ENCODE measurements around the gene PTCSC3. TPM values are rescaled to one million over a fixed set of nuclear protein-coding genes. Genes with fewer than 3 reads are reported as not detected.

The PTCSC3 gene
- total RNA-seq (2021; ENCODE audit: unreplicated experiment) (not detected), Bru-seq, nascent RNA (percentile 3 among the genes with signal in this experiment), BruChase-seq, experiment 1, labeled RNA remaining after a 2-hour chase (not detected), BruChase-seq, experiment 2, labeled RNA remaining after a 6-hour chase (not detected)
- polyA plus RNA-seq (2012; ENCODE audit: insufficient read length) = not detected
- long read RNA-seq = 0 reads

GRCh38 chr14:36176524-36176923 lies at the start of gene PTCSC3:
PTCSC3 (minus strand) TSS chr14:36176722.
- intact Hi-C loops (cut with micrococcal nuclease; ENCODE audit: unreplicated experiment) = no loop called here
- Histone ChIP-seq H3K27ac (ENCODE audit: low read length) (no peak within 1 kb of the TSS), H3K27me3 (ENCODE audit: control insufficient read depth, insufficient read depth, low read length) (peaks cover 2% of the 10 kb centered on the region), H3K36me3 (ENCODE audit: control insufficient read depth, insufficient read depth, low read length) (no peaks in the 10 kb centered on the region), H3K4me3 (ENCODE audit: low read depth in 2 of 2, low read length in 2 of 2) (no peak within 1 kb of the TSS), H3K4me1 (ENCODE audit: control insufficient read depth, insufficient read depth, low read length) (no peaks in the 10 kb centered on the region), H3K9me3 (ENCODE audit: control insufficient read depth, insufficient read depth, low read depth, low read length) (no peaks in the 10 kb centered on the region)
- TF ChIP-seq SIN3A (IDR thresholded peaks at IDR 0.05; ENCODE audit: borderline replicate concordance, insufficient read depth, low read depth, low read length) = no peak
- no peak for TF ChIP-seq CTCF (IDR thresholded peaks at IDR 0.05)
- TF ChIP-seq POLR2AphosphoS5 (IDR thresholded peaks at IDR 0.05; ENCODE audit: low read depth, low read length) = no peak
- TF ChIP-seq REST (IDR thresholded peaks at IDR 0.05; ENCODE audit: insufficient read depth in 1 of 2, low read depth in 2 of 2, low read length in 1 of 2) = no peak
- TF ChIP-seq TCF7L2 (IDR thresholded peaks at IDR 0.05; ENCODE audit: low read depth, low read length) = no peak
- POLR2A ChIA-PET = no interaction called here
- in situ Hi-C loops (cut with HindIII; ENCODE audit: low pct_unique_long_range_greater_than_20kb, low sequenced_read_pairs) = no loop called here
- CTCF ChIA-PET = no interaction called here
- ATAC-seq = no peak
- no peak for DNase-seq (ENCODE audit: low read depth, low spot score)
- BruUV-seq (replicated peaks) = no TSS peak

GRCh38 chr14:36226164-36226563 lies 49.6 kb upstream of the PTCSC3 start:
- in situ Hi-C loops (cut with HindIII; ENCODE audit: low pct_unique_long_range_greater_than_20kb, low sequenced_read_pairs) = no loop called here
- Histone ChIP-seq H3K4me3 (ENCODE audit: low read depth in 2 of 2, low read length in 2 of 2) (no peak overlapping the region), H3K9me3 (ENCODE audit: control insufficient read depth, insufficient read depth, low read depth, low read length) (no peaks in the 10 kb centered on the region), H3K27ac (ENCODE audit: low read length) (no peak overlapping the region), H3K27me3 (ENCODE audit: control insufficient read depth, insufficient read depth, low read length) (no peaks in the 10 kb centered on the region), H3K4me1 (ENCODE audit: control insufficient read depth, insufficient read depth, low read length) (no peaks in the 10 kb centered on the region), H3K36me3 (ENCODE audit: control insufficient read depth, insufficient read depth, low read length) (no peaks in the 10 kb centered on the region)
- TF ChIP-seq CTCF (IDR thresholded peaks at IDR 0.05) (no peak), REST (IDR thresholded peaks at IDR 0.05; ENCODE audit: insufficient read depth in 1 of 2, low read depth in 2 of 2, low read length in 1 of 2) (no peak), TCF7L2 (IDR thresholded peaks at IDR 0.05; ENCODE audit: low read depth, low read length) (no peak), SIN3A (IDR thresholded peaks at IDR 0.05; ENCODE audit: borderline replicate concordance, insufficient read depth, low read depth, low read length) (no peak), POLR2AphosphoS5 (IDR thresholded peaks at IDR 0.05; ENCODE audit: low read depth, low read length) (no peak)
- CTCF ChIA-PET = no interaction called here
- no peak for DNase-seq (ENCODE audit: low read depth, low spot score)
- no peak for ATAC-seq
- intact Hi-C loops (cut with micrococcal nuclease; ENCODE audit: unreplicated experiment) = no loop called here
- no TSS peak for BruUV-seq (replicated peaks)
- POLR2A ChIA-PET = no interaction called here

All from Panc1 (cell line).